ENCODE results near the gene RREB1.

The RREB1 gene

DNA sequence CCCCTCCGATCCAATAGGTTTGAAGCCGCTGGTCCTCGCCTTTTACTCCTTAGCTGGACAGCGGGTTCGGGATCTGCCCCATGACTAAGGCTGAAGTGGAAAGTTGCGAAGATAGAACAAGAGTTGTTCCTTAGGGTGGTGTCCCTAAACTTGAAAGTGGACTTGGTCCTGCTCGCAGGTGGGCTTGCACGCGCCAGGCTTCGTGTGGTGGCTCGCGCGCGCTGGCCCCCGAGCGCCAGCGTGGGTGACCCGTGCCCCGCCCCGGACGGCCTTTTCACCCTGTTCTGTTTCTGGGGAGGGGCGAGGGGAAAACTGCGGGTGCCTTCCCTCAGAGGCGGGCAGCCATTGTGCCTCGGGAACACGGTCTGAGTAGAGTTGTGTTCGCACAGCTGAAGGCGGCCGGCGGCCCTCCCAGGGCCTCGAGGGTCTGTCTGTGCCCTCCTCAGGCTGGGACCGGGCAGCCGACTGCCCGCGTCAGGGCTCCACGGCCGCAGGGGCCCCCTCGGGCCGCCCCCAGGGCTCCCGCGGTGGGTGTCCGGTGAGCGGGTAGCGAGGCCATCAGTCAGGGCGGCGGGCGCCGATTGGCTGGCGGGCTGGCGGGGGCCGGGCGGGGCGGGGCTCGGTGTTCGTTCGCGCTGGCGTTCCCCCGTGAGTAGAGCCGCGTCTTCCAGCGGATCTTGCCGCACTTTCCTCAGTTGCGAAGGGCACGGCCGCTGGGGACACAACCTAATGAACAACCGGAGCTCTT lies 33.0 kb downstream of the RREB1 start:
- peak; percentile 58 to 84 for DNase-seq (ENCODE audit: low read depth in 1 of 2, low spot score in 1 of 2)
- Histone ChIP-seq H3K27ac (replicated peaks) (peak overlapping the region; percentile 96), H3K4me3 (replicated peaks; ENCODE audit: insufficient read depth, low read length) (peak overlapping the region; percentile 39), H3K27me3 (ENCODE audit: insufficient read depth, poor library complexity, severe bottlenecking) (no peaks in the 10 kb centered on the region)
- no peak for TF ChIP-seq SPI1 (IDR thresholded peaks at IDR 0.05; ENCODE audit: borderline replicate concordance, low read depth)
- no peak for TF ChIP-seq GABPA (IDR thresholded peaks at IDR 0.05; ENCODE audit: low read depth)
- TF ChIP-seq, protein P1, sequence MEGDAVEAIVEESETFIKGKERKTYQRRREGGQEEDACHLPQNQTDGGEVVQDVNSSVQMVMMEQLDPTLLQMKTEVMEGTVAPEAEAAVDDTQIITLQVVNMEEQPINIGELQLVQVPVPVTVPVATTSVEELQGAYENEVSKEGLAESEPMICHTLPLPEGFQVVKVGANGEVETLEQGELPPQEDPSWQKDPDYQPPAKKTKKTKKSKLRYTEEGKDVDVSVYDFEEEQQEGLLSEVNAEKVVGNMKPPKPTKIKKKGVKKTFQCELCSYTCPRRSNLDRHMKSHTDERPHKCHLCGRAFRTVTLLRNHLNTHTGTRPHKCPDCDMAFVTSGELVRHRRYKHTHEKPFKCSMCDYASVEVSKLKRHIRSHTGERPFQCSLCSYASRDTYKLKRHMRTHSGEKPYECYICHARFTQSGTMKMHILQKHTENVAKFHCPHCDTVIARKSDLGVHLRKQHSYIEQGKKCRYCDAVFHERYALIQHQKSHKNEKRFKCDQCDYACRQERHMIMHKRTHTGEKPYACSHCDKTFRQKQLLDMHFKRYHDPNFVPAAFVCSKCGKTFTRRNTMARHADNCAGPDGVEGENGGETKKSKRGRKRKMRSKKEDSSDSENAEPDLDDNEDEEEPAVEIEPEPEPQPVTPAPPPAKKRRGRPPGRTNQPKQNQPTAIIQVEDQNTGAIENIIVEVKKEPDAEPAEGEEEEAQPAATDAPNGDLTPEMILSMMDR (IDR thresholded peaks at IDR 0.05; ENCODE audit: insufficient read depth, low read length), result no peak
- TF ChIP-seq, protein P2, sequence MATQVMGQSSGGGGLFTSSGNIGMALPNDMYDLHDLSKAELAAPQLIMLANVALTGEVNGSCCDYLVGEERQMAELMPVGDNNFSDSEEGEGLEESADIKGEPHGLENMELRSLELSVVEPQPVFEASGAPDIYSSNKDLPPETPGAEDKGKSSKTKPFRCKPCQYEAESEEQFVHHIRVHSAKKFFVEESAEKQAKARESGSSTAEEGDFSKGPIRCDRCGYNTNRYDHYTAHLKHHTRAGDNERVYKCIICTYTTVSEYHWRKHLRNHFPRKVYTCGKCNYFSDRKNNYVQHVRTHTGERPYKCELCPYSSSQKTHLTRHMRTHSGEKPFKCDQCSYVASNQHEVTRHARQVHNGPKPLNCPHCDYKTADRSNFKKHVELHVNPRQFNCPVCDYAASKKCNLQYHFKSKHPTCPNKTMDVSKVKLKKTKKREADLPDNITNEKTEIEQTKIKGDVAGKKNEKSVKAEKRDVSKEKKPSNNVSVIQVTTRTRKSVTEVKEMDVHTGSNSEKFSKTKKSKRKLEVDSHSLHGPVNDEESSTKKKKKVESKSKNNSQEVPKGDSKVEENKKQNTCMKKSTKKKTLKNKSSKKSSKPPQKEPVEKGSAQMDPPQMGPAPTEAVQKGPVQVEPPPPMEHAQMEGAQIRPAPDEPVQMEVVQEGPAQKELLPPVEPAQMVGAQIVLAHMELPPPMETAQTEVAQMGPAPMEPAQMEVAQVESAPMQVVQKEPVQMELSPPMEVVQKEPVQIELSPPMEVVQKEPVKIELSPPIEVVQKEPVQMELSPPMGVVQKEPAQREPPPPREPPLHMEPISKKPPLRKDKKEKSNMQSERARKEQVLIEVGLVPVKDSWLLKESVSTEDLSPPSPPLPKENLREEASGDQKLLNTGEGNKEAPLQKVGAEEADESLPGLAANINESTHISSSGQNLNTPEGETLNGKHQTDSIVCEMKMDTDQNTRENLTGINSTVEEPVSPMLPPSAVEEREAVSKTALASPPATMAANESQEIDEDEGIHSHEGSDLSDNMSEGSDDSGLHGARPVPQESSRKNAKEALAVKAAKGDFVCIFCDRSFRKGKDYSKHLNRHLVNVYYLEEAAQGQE (IDR thresholded peaks at IDR 0.05; ENCODE audit: insufficient replicate concordance, low read depth), result peak; percentile 32
- peak; percentile 55; the same call in 1 of the 2 replicates for TF ChIP-seq POLR2AphosphoS5 (IDR thresholded peaks at IDR 0.05; ENCODE audit: low read depth)

DNA sequence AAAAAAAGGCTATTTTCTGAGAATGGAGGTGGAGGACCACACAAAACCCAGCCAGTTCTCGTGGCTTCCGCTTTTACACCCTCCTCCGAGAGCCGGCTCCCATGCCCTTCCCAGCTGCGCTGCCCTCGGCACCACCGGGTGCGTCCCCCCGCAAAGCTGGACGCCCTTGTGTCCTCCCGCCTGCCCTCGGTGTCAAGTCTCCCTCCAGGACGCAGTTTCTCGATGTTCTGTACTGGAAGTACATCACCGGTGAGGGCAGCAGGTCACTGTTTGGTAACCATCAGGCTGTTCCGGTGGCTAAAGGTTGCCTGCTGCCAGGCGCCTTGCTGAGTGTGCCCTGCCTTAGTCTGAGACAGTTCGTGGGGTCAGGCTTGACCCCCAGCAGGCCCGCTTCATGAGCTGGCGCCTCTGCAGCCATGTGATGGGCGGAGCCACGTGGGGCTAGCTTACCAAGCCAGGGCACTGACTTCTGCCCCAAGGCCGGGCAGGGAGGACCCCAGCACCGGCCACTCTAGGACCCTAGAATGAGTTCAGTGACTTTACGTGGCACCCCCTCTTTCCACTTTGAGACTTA lies 34.6 kb downstream of the RREB1 start:
- Histone ChIP-seq H3K27ac (replicated peaks) (peak overlapping the region; percentile 96), H3K27me3 (ENCODE audit: insufficient read depth, poor library complexity, severe bottlenecking) (no peaks in the 10 kb centered on the region), H3K4me3 (replicated peaks; ENCODE audit: insufficient read depth, low read length) (peak overlapping the region; percentile 10; the same call in 1 of the 2 replicates)
- DNase-seq (ENCODE audit: low read depth in 1 of 2, low spot score in 1 of 2), result peak in 1 of 2 experiments; percentile 63
- peak; percentile 80 for TF ChIP-seq SPI1 (IDR thresholded peaks at IDR 0.05; ENCODE audit: borderline replicate concordance, low read depth)
- TF ChIP-seq, protein P1 (IDR thresholded peaks at IDR 0.05; ENCODE audit: insufficient read depth, low read length), result no peak

DNA sequence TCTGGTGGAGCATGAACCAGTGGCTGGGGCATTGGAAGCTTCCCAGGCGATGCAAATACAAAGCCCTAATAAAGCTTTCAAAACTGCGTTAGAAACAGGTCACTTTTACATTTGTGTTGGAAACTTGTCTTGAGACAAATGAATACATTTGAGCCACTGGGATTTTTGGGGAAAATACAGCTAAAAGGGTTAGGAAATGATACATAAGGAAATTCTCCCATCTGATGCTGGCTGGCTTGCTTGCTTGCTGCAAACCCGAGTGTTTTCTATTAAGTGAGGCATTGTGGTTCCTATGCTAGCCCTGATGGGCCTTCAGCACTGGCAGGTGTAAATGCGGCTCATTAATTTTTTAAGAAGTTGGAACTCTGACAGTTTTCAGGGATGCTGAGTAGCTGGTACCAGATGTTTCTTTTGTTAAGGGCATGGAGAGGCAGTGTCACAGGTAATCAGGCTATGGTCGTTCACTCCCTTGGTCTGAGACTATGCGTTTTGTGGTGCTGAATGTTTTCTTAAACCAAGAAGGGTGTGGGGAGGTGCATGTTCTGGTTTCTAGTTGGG lies 35.2 kb downstream of the RREB1 start:
- no peak for DNase-seq (ENCODE audit: low read depth in 1 of 2, low spot score in 1 of 2)
- Histone ChIP-seq H3K27me3 (ENCODE audit: insufficient read depth, poor library complexity, severe bottlenecking) (no peaks in the 10 kb centered on the region), H3K4me3 (replicated peaks; ENCODE audit: insufficient read depth, low read length) (no peak overlapping the region), H3K27ac (replicated peaks) (peak overlapping the region; percentile 96)
- TF ChIP-seq, protein P2 (IDR thresholded peaks at IDR 0.05; ENCODE audit: insufficient replicate concordance, low read depth), result no peak
- TF ChIP-seq GABPA (IDR thresholded peaks at IDR 0.05; ENCODE audit: low read depth) (no peak), POLR2AphosphoS5 (IDR thresholded peaks at IDR 0.05; ENCODE audit: low read depth) (no peak)

DNA sequence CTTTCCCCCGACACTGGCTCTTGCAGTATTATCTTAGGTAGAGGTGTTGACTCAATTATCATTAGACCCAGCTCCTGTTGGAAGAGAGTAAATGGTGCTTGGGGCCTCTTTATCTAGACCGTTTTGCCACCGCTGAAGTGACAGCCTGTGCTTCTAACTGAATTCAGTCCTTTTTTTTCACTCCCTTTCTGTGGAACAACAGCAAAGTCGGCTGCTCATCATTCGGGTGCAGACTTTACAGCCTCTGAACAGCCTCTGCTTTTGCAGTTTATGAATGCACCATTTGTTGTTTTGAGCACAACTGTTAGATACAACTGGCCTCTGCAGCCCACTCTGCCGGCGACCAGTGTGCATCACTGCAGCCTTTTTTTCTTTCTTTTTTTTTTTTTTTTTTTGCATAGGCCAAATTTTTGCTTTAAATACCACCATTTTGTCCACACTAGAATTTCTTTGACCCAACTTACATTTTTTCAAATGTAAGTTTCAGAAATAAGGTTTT lies 35.8 kb downstream of the RREB1 start:
- TF ChIP-seq, protein P1 (IDR thresholded peaks at IDR 0.05; ENCODE audit: insufficient read depth, low read length), result peak; percentile 4
- no peak for TF ChIP-seq GABPA (IDR thresholded peaks at IDR 0.05; ENCODE audit: low read depth)
- no peak for TF ChIP-seq POLR2AphosphoS5 (IDR thresholded peaks at IDR 0.05; ENCODE audit: low read depth)
- TF ChIP-seq, protein P2 (IDR thresholded peaks at IDR 0.05; ENCODE audit: insufficient replicate concordance, low read depth), result no peak
- no peak for TF ChIP-seq SPI1 (IDR thresholded peaks at IDR 0.05; ENCODE audit: borderline replicate concordance, low read depth)
- DNase-seq (ENCODE audit: low read depth in 1 of 2, low spot score in 1 of 2), result peak in 1 of 2 experiments; percentile 48

More for the DNA sequence above, 35.8 kb downstream of the RREB1 start:
- Histone ChIP-seq H3K4me3 (replicated peaks; ENCODE audit: insufficient read depth, low read length) (no peak overlapping the region), H3K27me3 (ENCODE audit: insufficient read depth, poor library complexity, severe bottlenecking) (no peaks in the 10 kb centered on the region), H3K27ac (replicated peaks) (peak overlapping the region; percentile 96)
